HCT116 (cell line): Measurements from ENCODE around the gene IMPG1. TPM values are rescaled to one million over a fixed set of nuclear protein-coding genes. Genes with fewer than 3 reads are reported as not detected.

Source experiments
- ATAC-seq: fragments of 200-7000 bp; cut with Tn5 transposase; 2 replicates; pipeline ENCODE4 v1.9.1; 2020; ENCODE audit warnings: mild to moderate bottlenecking, moderate library complexity
- BruUV-seq: library from RNA; stranded (reverse); fragments of 400-500 nt; replicated peaks from 2 replicates; lab custom pipeline; 2021; lab: Mats Ljungman, UMichigan
- CTCF ChIA-PET: fragments of 300-600 bp; sonication (Branson Sonifier 250); formaldehyde crosslinking; loops from one replicate; lab custom pipeline; 2021; ENCODE audit warnings: antibody characterized with exemption; lab: Charles Lee
- POLR2A ChIA-PET: fragments of 300-600, 350-600 bp; sonication (Branson Sonifier 250); formaldehyde crosslinking; loops from one replicate; lab custom pipeline; 2021; ENCODE audit warnings: antibody characterized with exemption; lab: Charles Lee
- RAD21 ChIA-PET, 2 experiments: fragments of 300-600 bp; sonication (Branson Sonifier 250); formaldehyde crosslinking; loops; one replicate each; lab custom pipeline; 2023; ENCODE audit warnings: low total read pairs in 2 of 2; ENCODE audit not compliant: uncharacterized antibody in 2 of 2, unreplicated experiment in 2 of 2, low non-redundant PET in 1 of 2; lab: Charles Lee
- DNase-seq: peaks from one replicate; pipeline ENCODE4 v3.0.0-alpha.2; 2010; ENCODE audit warnings: low read depth, low spot score
- H2AFZ ChIP-seq: fragments of 200-600 bp; shearing (Covaris generic), sonication (generic); 2 replicates; pipeline ENCODE4 v1.6.1; 2017; ENCODE audit warnings: low read depth, mixed run types, mixed read lengths, antibody characterized with exemption, low read length; ENCODE audit not compliant: poor library complexity, severe bottlenecking
- H3K27ac ChIP-seq: 2 replicates; pipeline ENCODE4 v1.5.1; 2012; ENCODE audit warnings: low read depth, low read length
- H3K27me3 ChIP-seq: fragments of 200-600 bp; sonication (generic); 2 replicates; pipeline ENCODE4 v1.6.1; 2016; ENCODE audit warnings: mixed run types, low read length, mixed read lengths; ENCODE audit not compliant: insufficient read depth
- H3K36me3 ChIP-seq, 2 experiments: fragments of 200-500 bp in 1 of 2; fragments of 200-600 bp in 1 of 2; sonication (Bioruptor generic) in 1 of 2; sonication (generic) in 1 of 2; 2 replicates each; pipeline versions ENCODE4 v1.5.1 to v1.6.1; 2014 to 2016; ENCODE audit warnings: low read length in 2 of 2, inconsistent platforms in 1 of 2, mixed read lengths in 1 of 2, mixed run types in 1 of 2; ENCODE audit not compliant: insufficient read depth in 2 of 2, control insufficient read depth in 1 of 2
- H3K4me1 ChIP-seq, 2 experiments: fragments of 200-600 bp in 1 of 2; sonication (generic) in 1 of 2; 2 replicates each; pipeline versions ENCODE4 v1.5.1 to v1.6.1; 2012 to 2017; ENCODE audit warnings: low read length in 2 of 2, inconsistent platforms in 1 of 2, mild to moderate bottlenecking in 1 of 2, mixed read lengths in 1 of 2, mixed run types in 1 of 2, moderate library complexity in 1 of 2; ENCODE audit not compliant: insufficient read depth in 2 of 2, control insufficient read depth in 1 of 2
- H3K4me2 ChIP-seq: fragments of 200-600 bp; sonication (generic); 2 replicates; pipeline ENCODE4 v1.6.1; 2017; ENCODE audit warnings: mixed run types, low read length, mixed read lengths
- H3K4me3 ChIP-seq, 2 experiments: fragments of 200-600 bp in 1 of 2; sonication (generic) in 1 of 2; replicated peaks in 1 of 2; 2 replicates each; pipeline ENCODE4 v1.5.1; 2011 to 2016; ENCODE audit warnings: low read length in 2 of 2, control low read depth in 1 of 2, low read depth in 1 of 2, mild to moderate bottlenecking in 1 of 2, mixed read lengths in 1 of 2, mixed run types in 1 of 2
- H3K79me2 ChIP-seq: fragments of 200-600 bp; sonication (generic); 2 replicates; pipeline ENCODE4 v1.6.1; 2017; ENCODE audit warnings: mild to moderate bottlenecking, mixed run types, low read length, moderate library complexity, mixed read lengths; ENCODE audit not compliant: insufficient read depth
- H3K9ac ChIP-seq: fragments of 200-600 bp; sonication (generic); 2 replicates; pipeline ENCODE4 v1.6.1; 2016; ENCODE audit warnings: low read length, mixed read lengths
- H3K9me2 ChIP-seq: fragments of 200-600 bp; sonication (generic), shearing (Covaris generic); 2 replicates; pipeline ENCODE4 v1.6.1; 2017; ENCODE audit warnings: mixed run types, mild to moderate bottlenecking, moderate library complexity; ENCODE audit not compliant: insufficient read depth
- H3K9me3 ChIP-seq, 2 experiments: fragments of 200-500 bp in 1 of 2; fragments of 200-600 bp in 1 of 2; sonication (Bioruptor generic) in 1 of 2; sonication (generic) in 1 of 2; 2 replicates each; pipeline ENCODE4 v1.6.1; 2014 to 2017; ENCODE audit warnings: low read length in 2 of 2, mixed read lengths in 2 of 2, inconsistent platforms in 1 of 2, low read depth in 1 of 2, mild to moderate bottlenecking in 1 of 2, mixed run types in 1 of 2, moderate library complexity in 1 of 2; ENCODE audit not compliant: control insufficient read depth in 1 of 2, insufficient read depth in 1 of 2
- H4K20me1 ChIP-seq: fragments of 200-600 bp; sonication (generic), shearing (Covaris generic); 2 replicates; pipeline ENCODE4 v1.6.1; 2017; ENCODE audit warnings: mixed run types, mild to moderate bottlenecking, moderate library complexity; ENCODE audit not compliant: insufficient read depth
- CBX3 ChIP-seq: IDR thresholded peaks from 2 replicates; pipeline ENCODE4 v1.6.1; 2012; ENCODE audit warnings: low read depth
- EGR1 ChIP-seq: IDR thresholded peaks from 2 replicates; pipeline ENCODE4 v1.6.1; 2012; ENCODE audit warnings: low read depth
- ELF1 ChIP-seq: IDR thresholded peaks from 2 replicates; pipeline ENCODE4 v1.6.1; 2012; ENCODE audit warnings: low read depth, borderline replicate concordance
- EZH2 ChIP-seq: fragments of 200-600 bp; sonication (generic); IDR thresholded peaks from 2 replicates; pipeline ENCODE4 v1.6.1; 2017; ENCODE audit warnings: antibody characterized with exemption, mixed run types
- EZH2phosphoT487 ChIP-seq: fragments of 200-600 bp; IDR thresholded peaks from 2 replicates; pipeline ENCODE4 v1.6.1; 2018; ENCODE audit warnings: antibody characterized with exemption, borderline replicate concordance
- JUND ChIP-seq: IDR thresholded peaks from 2 replicates; pipeline ENCODE4 v1.6.1; 2012
- MAX ChIP-seq: IDR thresholded peaks from 2 replicates; pipeline ENCODE4 v1.6.1; 2012
- POLR2A ChIP-seq: IDR thresholded peaks from 2 replicates; pipeline ENCODE4 v1.7.0; 2011; ENCODE audit warnings: borderline replicate concordance; ENCODE audit not compliant: insufficient read depth, insufficient read length; ENCODE audit errors: extremely low read depth
- POLR2AphosphoS5 ChIP-seq: IDR thresholded peaks from 2 replicates; pipeline ENCODE4 v1.6.1; 2011; ENCODE audit warnings: mild to moderate bottlenecking, low read depth, low read length, moderate library complexity
- RAD21 ChIP-seq: IDR thresholded peaks from 2 replicates; pipeline ENCODE4 v1.6.1; 2012; ENCODE audit warnings: low read depth, mild to moderate bottlenecking
- SIN3A ChIP-seq: IDR thresholded peaks from 2 replicates; pipeline ENCODE4 v1.6.1; 2012; ENCODE audit warnings: low read depth
- SP1 ChIP-seq: IDR thresholded peaks from 2 replicates; pipeline ENCODE4 v1.6.1; 2012; ENCODE audit warnings: low read depth
- ZFX ChIP-seq: fragments of 450-650 bp; IDR thresholded peaks from 2 replicates; pipeline ENCODE4 v1.6.1; 2017
- ZNF274 ChIP-seq: fragments of 200-500 bp; sonication (Bioruptor generic); IDR thresholded peaks from 2 replicates; pipeline ENCODE4 v1.6.1; 2014; ENCODE audit warnings: mild to moderate bottlenecking, low read depth, low read length, inconsistent platforms
- intact Hi-C: fragments of 100-400 bp; cut with micrococcal nuclease; formaldehyde crosslinking; loops from 2 replicates; pipeline ENCODE4 v1.10.0; 2022
- total RNA-seq: library from RNA; stranded (reverse); gene quantifications from one replicate; pipeline ENCODE4 v1.2.1, GENCODE V29; 2021; ENCODE audit not compliant: unreplicated experiment
- TF ChIP-seq, protein P1 (sequence below): IDR thresholded peaks from 2 replicates; pipeline ENCODE4 v1.6.1; 2012
- TF ChIP-seq, protein P2 (sequence below), 3 experiments: fragments of 200-600 bp in 1 of 3; sonication (generic) in 1 of 3; IDR thresholded peaks in 2 of 3; conservative IDR thresholded peaks in 1 of 3; 2 replicates each; pipeline ENCODE4 v1.5.1; 2012 to 2017; ENCODE audit warnings: low read depth in 2 of 3, low read length in 2 of 3, antibody characterized with exemption in 1 of 3, borderline replicate concordance in 1 of 3, control low read depth in 1 of 3, mild to moderate bottlenecking in 1 of 3, mixed read lengths in 1 of 3, mixed run types in 1 of 3, moderate library complexity in 1 of 3; ENCODE audit not compliant: insufficient read depth in 1 of 3

Gene IMPG1
- total RNA-seq, 1 experiment from 2014 or later = not detected

GRCh38 chr6:75975904-75976303 is 96.6 kb downstream of the IMPG1 start:
- Histone ChIP-seq H3K27ac (no peak overlapping the region), H3K79me2 (no peaks in the 10 kb centered on the region), H3K4me1 (peaks cover 0 to 4% of the 10 kb centered on the region in 2 experiments; a peak in 2 of 4 replicates), H3K36me3 (no peaks in the 10 kb centered on the region), H4K20me1 (no peaks in the 10 kb centered on the region), H3K9me2 (no peaks in the 10 kb centered on the region), H3K27me3 (no peaks in the 10 kb centered on the region), H3K9me3 (no peaks in the 10 kb centered on the region), H3K9ac (no peak overlapping the region), H3K4me3 (no peak overlapping the region), H3K4me2 (no peak overlapping the region), H2AFZ (no peak overlapping the region)
- TF ChIP-seq POLR2AphosphoS5 (no peak), POLR2A (no peak), JUND (no peak), SIN3A (no peak), CBX3 (no peak), EGR1 (no peak), EZH2phosphoT487 (no peak), MAX (no peak), EZH2 (no peak), RAD21 (no peak), ELF1 (no peak), ZFX (no peak), ZNF274 (no peak), SP1 (no peak)
- TF ChIP-seq, protein P1, sequence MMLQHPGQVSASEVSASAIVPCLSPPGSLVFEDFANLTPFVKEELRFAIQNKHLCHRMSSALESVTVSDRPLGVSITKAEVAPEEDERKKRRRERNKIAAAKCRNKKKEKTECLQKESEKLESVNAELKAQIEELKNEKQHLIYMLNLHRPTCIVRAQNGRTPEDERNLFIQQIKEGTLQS = no peak
- TF ChIP-seq, protein P2, sequence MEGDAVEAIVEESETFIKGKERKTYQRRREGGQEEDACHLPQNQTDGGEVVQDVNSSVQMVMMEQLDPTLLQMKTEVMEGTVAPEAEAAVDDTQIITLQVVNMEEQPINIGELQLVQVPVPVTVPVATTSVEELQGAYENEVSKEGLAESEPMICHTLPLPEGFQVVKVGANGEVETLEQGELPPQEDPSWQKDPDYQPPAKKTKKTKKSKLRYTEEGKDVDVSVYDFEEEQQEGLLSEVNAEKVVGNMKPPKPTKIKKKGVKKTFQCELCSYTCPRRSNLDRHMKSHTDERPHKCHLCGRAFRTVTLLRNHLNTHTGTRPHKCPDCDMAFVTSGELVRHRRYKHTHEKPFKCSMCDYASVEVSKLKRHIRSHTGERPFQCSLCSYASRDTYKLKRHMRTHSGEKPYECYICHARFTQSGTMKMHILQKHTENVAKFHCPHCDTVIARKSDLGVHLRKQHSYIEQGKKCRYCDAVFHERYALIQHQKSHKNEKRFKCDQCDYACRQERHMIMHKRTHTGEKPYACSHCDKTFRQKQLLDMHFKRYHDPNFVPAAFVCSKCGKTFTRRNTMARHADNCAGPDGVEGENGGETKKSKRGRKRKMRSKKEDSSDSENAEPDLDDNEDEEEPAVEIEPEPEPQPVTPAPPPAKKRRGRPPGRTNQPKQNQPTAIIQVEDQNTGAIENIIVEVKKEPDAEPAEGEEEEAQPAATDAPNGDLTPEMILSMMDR (IDR thresholded peaks at IDR 0.05 in 2 of 3, conservative IDR thresholded peaks at IDR 0.05 in 1 of 3; ENCODE audit: borderline replicate concordance in 1 of 3, insufficient read depth in 1 of 3, low read depth in 2 of 3, low read length in 2 of 3) = no peak
- ChIA-PET POLR2A (no interaction called here), CTCF (no interaction called here), RAD21 (no interaction called here)
- intact Hi-C loops = no loop called here
- BruUV-seq = no TSS peak
- ATAC-seq (no peak), DNase-seq (no peak)
